Epithelial cell of esophagus (primary cell): ENCODE data around the gene ZNF691.
A peak's percentile ranks its signal among the peaks of the same experiment; 100 is the strongest.

Source experiments
- DNase-seq: peaks from one replicate; pipeline ENCODE4 v3.0.0; 2010; ENCODE audit warnings: low read depth
- H3K4me3 ChIP-seq: 2 replicates; pipeline ENCODE4 v1.5.1; 2011; ENCODE audit warnings: mild to moderate bottlenecking, low read length, control low read depth
- TF ChIP-seq, protein P1 (sequence below): IDR thresholded peaks from 2 replicates; pipeline ENCODE4 v1.5.1; 2011; ENCODE audit warnings: low read depth, mild to moderate bottlenecking, low read length, control low read depth, inconsistent platforms; ENCODE audit not compliant: insufficient read depth; ENCODE audit errors: missing control alignments

ZNF691 gene

DNA sequence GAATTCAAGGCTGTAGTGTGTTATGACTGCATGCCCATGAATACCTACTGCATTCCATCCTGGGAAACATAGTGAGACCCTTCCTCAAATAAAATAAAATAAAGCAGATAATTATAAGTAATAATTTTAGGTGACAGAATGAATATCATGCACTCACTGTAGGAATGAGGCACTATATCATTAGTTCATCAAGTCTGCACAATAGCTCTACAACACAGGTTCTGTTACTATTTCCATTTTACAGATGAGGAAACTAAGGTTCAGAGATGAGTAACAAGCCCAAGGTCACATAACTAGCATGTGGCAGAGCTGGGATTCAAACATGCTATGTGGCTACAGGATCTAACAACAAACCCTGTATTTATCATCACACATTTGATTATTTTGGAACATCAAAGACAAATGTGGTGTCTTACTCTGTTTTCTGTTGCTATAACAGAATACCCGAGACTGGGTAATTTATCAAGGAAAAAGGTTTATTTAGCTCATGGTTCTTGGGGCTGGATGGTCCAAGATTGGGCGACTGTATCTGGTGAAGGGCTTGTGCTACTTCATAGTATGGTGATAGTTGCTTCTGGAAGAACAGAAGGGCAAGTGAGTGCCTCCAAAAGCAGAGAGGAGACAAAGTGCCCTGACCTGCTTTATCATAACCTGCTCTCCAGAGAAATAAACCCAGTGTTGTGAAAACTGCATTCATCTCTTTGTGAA lies 4.8 kb upstream of the ZNF691 start:
- DNase-seq, result no peak
- TF ChIP-seq, protein P1, sequence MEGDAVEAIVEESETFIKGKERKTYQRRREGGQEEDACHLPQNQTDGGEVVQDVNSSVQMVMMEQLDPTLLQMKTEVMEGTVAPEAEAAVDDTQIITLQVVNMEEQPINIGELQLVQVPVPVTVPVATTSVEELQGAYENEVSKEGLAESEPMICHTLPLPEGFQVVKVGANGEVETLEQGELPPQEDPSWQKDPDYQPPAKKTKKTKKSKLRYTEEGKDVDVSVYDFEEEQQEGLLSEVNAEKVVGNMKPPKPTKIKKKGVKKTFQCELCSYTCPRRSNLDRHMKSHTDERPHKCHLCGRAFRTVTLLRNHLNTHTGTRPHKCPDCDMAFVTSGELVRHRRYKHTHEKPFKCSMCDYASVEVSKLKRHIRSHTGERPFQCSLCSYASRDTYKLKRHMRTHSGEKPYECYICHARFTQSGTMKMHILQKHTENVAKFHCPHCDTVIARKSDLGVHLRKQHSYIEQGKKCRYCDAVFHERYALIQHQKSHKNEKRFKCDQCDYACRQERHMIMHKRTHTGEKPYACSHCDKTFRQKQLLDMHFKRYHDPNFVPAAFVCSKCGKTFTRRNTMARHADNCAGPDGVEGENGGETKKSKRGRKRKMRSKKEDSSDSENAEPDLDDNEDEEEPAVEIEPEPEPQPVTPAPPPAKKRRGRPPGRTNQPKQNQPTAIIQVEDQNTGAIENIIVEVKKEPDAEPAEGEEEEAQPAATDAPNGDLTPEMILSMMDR, result no peak
- no peak overlapping the region for H3K4me3 ChIP-seq

DNA sequence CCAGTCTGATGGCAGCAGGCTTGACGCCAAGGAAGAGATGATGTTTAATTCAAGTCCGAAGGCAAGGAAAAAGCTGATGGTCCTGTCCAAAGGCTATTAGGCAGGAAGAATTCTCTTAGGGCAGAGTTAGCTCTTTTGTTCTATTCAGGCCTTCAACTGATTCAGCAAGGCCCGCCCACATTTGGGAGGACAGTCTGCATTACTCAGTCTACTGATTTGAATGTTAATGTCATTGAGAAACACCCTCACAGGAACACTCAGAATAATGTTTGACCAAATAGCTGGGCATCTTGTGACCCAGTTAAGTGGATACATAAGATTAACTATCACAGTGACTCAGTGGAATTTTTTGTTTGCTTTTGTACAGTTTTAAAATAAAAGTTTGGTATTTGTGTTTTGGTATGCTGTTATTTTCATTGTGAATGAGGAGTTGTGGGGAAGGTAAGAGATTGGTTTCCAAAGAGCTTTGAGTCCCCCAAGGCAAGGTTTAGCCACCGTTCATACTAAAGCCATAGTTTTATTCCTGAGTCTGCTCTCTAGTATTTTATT lies 1.7 kb upstream of the ZNF691 start:
- no peak overlapping the region for H3K4me3 ChIP-seq
- TF ChIP-seq, protein P1, result no peak
- peak; percentile 73 for DNase-seq

DNA sequence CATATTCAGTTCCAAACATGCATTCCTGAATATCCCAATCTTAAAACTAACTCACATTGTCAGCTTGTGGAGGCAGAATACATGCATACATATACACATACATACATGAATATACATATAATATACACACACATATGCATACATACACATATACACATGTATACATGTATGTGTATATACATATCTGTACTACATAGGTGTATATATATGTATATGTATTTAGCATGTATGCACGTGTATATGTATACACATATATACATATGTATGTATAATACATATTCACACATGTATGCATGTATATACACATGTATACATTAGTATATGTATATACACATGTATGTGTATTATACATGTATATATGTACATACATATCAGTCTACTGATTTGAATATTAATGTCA lies 1.2 kb upstream of the ZNF691 start:
- TF ChIP-seq, protein P1, result no peak
- DNase-seq, result no peak
- H3K4me3 ChIP-seq, result no peak overlapping the region

GRCh38 chr1:42845866-42846256 lies 552 bp upstream of the ZNF691 start:
- peak overlapping the region; percentile 88 for H3K4me3 ChIP-seq
- TF ChIP-seq, protein P1, result no peak
- peak; percentile 13 for DNase-seq

DNA sequence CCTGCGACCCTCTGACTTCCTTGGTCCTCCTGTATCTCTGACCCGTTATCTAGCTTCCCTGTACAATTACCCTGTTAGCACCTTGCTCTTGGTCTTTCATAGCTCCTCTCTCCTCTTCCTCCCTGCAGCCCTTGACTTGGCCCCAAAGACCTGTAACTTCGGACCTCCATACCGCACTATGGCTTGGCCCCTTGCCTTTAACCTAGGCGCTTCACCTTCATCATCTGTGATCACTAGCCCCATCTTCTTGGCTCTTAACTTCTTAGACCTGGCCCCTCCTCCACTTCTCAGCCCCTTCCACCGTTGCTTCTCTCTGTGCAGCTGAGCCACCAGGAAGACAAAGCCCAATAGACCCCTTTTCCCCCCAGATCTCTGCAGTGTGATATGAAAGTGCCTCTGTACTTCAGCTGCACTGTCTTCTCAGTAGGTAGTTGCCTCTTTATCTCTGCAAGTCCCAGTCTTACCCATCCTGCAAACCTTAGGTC lies 740 bp downstream of the ZNF691 start:
- peak overlapping the region; percentile 88 for H3K4me3 ChIP-seq
- DNase-seq, result no peak
- TF ChIP-seq, protein P1, result no peak

GRCh38 chr1:42847721-42848460 lies 1.5 kb downstream of the ZNF691 start:
- no peak for DNase-seq
- no peak overlapping the region for H3K4me3 ChIP-seq
- TF ChIP-seq, protein P1, result no peak
